ENCODE results near the gene BABAM2. TPM values are rescaled to one million over a fixed set of nuclear protein-coding genes. Genes with fewer than 3 reads are reported as not detected.
"Not testable (repeated sequence)": the region's sequence is repeated elsewhere in the genome, so short reads cannot be mapped to it uniquely, and the experiment has no call there.

Gene BABAM2
- total RNA-seq, 1 donor from 2014 or later, result 16.7 TPM

DNA sequence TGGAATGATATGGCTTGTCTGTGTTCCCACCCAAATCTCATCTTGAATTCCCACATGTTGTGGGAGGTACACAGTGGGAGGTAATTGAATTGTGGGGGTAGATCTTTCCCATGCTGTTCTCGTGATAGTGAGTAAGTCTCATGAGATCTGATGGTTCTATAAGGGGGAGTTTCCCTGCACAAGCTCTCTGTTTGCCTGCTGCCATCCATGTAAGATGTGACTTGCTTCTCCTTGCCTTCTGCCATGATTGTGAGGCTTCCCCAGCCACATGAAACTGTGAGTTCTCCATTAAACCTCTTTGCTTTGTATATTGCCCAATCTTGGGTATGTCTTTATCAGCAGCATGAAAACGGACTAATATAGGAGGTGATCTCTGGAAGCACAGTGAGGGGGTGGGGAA lies 78.4 kb downstream of the BABAM2 start:
- not testable (repeated sequence) for DNase-seq (ENCODE audit: low spot score); ATAC-seq

DNA sequence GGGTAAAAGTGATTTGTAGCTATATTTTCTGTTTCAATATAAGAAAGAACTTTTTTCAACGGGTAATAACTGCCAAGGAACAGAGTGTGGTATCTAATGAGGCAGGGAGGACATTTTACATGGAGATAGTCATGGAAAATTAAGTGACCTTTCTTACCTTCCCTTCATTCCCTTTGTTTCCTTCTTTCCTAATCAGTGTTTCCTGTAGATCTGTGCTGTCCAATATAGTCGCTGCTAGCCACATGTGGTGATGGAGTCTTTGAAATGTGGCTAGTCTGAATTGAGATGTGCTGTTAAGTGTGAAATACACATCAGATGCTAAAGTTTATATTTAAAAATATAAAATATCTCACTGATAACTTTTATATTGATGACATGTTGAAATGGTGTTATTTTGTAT lies 81.8 kb downstream of the BABAM2 start:
- DNase-seq (ENCODE audit: low spot score) (no peak), ATAC-seq (no peak)

DNA sequence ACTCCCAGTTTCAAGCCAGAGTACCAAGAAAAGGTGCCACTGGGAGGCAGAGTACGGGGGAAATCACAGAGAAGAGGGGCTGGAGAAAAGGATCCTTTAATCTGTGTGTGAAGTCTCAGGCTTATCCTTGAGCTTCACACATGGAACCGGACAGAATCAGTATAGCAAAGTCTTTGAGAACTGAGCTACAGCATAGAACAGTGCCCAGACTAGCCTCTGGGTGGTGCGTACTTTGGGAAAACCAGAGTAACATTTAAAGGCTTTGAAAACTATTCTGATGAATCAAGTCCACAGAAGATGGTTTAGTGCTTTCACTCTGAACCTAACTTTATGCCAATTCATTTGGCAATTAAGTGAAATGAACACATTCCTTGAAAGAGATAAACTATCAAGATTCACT lies 83.1 kb downstream of the BABAM2 start:
- no peak for DNase-seq (ENCODE audit: low spot score)
- ATAC-seq, result peak; percentile 18

DNA sequence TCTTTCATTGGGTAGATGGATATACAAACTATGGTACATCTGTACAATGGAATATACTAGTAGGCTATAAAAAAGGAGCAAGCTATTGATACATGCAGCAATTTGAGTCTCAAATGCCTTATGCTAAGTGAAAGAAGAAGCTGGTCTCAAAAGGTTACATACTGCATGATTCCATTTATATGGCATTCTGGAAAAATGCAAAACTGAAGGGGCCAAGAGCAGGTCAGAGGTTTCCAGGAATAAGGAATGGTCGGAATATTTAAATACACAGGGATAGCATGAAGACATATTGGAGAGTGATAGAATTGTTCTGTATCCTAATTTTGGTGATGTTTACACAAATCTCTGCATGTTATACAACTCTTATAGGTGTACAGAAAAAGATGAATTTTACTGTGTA lies 85.8 kb downstream of the BABAM2 start:
- DNase-seq (ENCODE audit: low spot score), result no peak
- ATAC-seq, result no peak

DNA sequence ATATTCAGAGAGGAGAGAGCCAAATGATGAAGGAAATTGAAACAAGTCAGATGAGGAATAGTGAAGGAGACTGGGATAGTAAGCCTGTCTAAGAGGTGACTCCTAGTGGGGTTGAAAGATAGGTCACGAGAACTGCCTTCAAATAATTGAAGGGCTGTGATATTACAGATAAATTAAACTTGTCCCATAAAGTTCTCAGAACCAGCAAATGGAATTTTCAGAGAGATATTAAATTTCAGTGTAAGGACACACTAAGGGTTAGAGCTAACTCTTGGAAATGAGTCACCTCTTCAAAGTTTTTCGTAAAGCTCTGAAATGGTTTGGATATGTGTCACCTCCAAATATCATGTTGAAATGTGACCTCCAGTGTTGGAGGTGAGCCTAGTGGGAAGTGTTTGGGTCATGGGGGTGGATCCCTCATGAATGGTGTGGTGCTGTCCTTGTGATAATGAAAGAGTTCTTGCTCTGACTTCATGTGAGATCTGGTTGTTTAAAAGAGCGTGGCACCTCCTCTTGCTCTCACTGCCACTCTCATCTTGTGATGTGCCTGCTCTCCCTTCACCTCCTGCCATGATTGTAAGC lies 87.3 kb downstream of the BABAM2 start:
- ATAC-seq, result no peak
- DNase-seq (ENCODE audit: low spot score), result no peak

DNA sequence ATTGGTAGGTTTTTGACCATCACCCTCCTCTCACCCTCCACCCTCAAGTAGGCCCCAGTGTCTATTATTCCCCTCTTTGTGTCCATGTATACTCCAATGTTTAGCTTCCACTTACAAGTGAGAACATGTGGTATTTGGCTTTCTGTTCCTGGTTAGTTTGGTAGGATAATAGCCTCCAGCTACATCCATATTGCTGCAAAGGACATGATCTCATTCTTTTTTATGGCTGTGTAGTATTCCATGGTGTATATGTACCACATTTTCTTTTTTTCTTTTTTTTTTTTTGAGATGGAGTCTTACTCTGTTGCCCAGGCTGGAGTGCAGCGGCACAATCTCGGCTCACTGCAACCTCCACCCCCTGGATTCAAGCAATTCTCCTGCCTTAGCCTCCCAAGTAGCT lies 88.2 kb downstream of the BABAM2 start:
- DNase-seq (ENCODE audit: low spot score); ATAC-seq: not testable (repeated sequence)

DNA sequence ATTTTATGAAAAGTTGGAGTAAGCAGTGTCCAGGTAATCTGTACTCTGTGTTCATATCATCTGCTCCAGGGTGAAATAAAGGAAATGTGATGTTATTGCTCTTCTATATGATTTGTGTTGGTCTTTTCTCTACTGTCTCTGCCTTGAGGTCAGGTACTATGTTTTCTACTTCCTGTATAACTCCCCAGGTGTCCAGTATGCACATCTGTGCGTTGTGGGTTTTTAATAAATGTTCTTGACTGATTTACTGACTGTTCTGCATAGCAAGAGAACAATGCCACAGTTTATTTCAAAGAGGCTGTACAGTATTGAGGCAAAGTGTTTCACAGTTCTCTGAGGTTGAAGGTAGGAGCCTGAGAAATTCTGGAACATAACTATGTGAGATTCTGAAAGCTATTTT lies 89.7 kb downstream of the BABAM2 start:
- DNase-seq (ENCODE audit: low spot score), result no peak
- no peak for ATAC-seq

DNA sequence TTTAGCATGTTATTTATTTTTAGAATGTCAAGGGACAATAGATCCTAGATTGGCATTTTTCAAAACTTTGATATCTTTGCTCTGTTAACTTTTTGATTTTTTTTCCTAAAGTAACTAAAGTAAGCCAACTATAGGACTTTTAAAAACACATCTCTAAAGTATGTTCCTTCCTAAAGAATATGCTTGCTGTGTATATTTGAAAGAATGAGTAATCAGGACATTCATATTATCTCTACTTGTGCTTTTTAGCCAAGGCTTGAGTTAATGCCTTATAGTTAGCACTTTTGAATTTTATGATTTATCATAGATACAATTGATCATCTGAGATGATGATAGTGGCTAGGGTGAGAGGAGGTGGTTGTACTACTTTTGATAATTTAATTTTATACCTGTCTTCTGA lies 93.6 kb downstream of the BABAM2 start:
- no peak for ATAC-seq
- no peak for DNase-seq (ENCODE audit: low spot score)

DNA sequence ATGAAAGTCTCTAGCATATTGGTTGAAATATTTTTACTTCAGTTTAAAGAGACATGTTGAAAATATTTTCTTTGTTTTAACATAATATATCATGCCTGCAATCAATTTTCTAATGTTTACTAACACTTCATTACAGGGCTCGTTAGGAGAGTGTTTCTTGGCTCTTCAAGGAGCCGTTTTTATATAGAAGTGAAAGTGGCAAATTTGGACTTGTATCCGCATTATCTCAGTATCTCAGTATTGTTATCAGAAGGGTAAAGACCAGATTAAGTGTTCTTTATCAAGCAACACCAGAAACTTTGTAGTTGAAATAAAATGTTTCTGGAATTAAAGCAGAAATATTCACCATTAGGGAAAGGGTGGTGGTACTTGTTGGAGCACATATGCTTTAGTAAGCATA lies 97.8 kb downstream of the BABAM2 start:
- ATAC-seq (no peak), DNase-seq (ENCODE audit: low spot score) (no peak)

DNA sequence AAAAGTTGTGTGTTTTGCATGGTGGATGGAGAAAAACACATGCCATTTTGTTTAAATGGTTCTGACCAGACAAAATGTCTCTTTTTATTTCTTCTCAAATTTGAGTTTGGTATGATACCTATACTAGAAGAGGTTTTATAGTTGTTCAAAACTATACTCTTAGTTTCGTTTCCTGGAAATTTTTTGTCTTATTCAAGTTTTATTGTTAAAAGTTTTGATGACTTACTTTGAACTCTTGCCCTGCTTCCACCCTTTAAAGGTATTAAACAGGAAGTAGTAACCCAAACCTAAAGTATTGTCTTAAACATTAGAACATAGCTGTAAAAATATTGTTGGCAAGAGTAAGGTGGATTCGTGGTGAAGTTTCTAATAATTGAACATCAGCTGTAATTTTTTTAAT lies 98.2 kb downstream of the BABAM2 start:
- ATAC-seq (no peak), DNase-seq (ENCODE audit: low spot score) (no peak)

DNA sequence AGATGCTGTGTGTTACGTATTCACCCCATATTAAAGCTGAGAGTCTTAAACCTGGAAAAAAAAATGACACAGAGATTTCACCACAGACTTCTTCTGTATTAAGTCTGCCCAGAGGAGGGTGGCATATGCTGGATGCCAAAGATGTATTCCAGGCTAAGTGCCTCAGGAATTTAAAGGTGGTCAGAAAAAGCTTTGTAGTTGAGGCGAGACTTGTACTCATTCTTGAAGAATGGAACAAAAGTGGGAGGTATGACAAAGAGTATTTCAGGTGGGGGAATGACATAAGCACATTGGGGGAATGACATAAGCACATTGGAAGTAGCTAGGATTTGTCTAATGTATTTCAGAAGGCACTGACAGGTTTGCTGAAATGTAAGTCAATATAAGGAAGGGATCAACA lies 98.6 kb downstream of the BABAM2 start:
- no peak for DNase-seq (ENCODE audit: low spot score)
- no peak for ATAC-seq

DNA sequence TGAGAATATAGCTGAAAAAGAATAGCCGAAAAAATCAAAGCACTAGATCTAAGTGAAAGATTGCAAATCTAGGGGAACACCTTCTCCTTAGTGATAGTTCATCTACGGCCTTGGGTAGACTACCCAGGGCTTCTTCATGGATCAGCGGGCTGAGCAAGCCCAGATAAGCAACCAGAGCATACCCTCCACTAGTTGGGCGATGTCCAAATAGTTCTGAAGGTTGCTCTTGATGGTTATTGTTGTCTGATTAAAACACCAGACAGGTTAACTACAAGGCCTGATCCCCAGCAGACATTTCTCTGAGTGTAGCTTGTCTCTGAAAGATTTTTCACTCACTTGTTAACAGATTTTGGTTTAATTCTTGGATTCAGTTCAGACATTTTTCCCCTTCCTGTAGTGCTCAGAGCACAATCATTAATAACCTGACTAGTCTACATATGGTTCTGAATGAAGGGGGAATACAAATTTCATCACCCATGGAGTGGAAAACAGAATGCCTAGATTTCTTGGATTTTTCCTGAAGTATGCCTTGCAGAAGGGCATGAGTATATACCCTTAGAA lies 99.6 kb downstream of the BABAM2 start:
- ATAC-seq (no peak), DNase-seq (ENCODE audit: low spot score) (no peak)

DNA sequence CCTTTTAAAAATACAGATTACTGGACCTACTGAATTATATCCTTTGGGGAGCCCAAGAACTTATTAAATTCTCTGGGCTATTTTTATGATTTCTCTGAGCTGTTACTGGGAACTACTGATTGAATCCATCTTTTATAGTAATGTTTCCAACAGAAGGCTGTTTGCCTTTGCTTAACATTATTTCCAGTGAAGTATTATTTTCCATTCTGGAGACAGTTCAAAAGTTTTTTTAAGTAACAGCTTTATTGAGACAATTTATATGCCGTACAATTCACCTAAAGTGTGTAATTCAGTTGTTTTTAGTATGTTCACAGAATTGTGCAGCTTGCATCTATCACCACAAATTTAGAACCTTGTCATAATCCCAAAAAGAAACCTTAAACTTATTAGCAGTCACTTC lies 100.6 kb downstream of the BABAM2 start:
- DNase-seq (ENCODE audit: low spot score), result no peak
- no peak for ATAC-seq

DNA sequence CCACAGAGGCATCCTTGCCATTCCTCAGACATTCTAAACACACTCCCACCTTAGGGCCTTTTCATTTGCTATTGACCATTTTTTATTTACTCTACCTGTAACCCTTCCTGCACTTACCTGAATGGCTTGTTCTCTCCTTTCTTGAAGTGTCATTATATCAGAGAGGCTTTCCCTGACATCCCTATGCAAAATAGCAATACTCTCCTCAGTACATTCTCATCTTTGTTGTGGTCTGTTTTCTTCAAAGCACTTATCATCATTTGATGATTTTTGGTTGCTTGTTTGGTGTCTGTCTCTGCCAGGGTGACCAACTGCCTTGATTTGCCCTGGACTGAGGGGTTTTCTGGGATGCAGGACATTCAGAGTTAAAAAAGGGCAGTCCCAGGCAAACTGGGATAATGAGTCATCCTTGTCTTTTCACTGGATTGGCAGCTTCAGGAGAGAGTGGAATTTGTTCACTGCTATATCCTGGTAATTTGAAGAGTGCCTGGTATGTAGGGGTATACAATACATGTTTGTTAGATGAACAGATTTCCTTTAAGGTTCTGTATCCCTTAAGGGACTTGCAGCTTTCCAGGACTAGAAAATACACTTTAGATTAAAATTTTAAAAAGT lies 102.4 kb downstream of the BABAM2 start:
- DNase-seq (ENCODE audit: low spot score) (no peak), ATAC-seq (no peak)

DNA sequence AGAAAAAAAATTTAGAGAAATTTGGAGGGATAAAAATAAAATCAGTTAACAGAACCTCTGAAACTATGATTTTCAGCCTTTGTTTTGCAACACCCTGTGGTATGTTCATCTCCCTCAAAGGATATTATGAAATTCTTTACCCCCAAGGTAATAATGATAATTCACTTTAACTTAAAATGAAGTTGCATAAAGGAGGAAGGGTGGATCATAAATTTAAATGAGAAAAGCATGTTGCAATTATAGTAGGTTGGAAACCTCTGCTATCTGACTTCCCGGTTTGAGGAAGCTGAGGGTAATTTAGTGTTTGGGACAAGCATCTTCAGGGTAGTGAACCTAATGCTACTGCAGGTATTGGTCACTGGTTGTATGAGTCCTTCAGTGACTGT lies 102.9 kb downstream of the BABAM2 start:
- ATAC-seq (no peak), DNase-seq (ENCODE audit: low spot score) (no peak)

DNA sequence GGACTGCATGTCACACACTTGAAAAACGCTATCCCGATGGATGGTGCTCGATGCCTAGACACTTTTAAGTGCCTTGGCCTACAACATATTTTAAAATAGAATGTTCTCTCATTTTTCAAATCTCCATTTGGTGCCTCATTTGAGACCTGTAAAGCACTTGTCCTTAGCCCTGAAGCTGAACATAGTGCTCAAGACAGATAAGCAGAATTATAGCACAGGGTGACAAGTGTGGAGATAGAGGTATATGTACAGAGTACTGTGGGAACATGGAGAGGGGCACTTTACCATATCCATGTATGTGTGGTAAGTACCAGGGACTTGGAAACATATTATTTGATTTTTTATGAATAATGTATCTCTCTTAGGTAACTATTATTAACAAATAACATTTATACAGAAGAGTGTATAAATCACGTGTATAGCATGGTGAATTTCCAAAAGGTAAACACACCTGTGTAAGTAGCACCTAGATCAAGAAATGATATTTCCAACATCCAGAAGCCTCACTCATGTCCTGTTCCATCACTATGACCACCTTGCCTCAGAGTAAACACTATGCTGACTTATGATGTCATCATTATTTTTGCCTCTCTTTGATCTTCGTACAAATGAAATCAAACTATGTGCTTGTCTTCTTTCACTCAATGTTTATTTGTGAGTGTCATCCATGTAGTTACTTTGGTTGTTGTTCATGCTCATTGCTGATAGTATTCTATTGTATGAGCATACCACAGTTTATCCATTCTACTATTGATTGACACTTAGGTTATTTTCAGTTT lies 103.6 kb downstream of the BABAM2 start:
- no peak for DNase-seq (ENCODE audit: low spot score)
- no peak for ATAC-seq

DNA sequence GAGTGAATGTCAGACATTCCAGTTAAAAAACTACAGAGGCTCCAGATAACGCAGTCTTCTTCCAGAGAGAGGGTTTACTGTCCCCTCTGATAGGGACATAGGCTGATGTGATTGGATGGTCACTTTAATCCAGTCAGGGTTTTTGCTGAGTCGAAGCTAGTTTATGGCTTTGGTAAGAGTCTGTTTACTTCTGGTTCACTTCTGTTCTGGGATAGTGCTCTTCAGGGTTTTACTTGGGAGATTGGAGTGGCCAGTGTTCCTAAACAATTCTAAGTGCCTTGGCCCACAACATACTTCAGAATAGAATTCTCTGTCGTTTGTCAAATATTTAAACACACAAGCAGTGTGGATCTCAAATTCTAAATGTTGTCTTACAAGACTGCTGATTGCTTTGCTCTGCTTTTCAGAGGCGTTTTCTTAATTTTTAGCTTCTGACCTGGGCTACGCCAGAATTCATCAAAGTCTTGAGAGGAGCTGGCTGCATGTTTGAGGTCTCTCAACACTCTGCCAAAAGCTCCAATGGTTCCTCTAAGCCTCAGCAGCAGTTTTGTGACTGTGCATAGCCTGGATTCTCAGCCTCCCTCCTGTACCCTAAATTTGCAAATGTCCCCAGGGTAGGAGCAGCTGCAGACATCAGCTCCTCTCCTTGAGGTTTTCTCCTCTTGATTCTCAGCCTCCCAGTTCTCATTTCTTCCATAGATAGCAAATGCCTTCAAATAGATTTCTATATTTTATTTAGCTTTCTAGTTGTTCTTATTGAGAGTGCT lies 105.8 kb downstream of the BABAM2 start:
- no peak for DNase-seq (ENCODE audit: low spot score)
- no peak for ATAC-seq

DNA sequence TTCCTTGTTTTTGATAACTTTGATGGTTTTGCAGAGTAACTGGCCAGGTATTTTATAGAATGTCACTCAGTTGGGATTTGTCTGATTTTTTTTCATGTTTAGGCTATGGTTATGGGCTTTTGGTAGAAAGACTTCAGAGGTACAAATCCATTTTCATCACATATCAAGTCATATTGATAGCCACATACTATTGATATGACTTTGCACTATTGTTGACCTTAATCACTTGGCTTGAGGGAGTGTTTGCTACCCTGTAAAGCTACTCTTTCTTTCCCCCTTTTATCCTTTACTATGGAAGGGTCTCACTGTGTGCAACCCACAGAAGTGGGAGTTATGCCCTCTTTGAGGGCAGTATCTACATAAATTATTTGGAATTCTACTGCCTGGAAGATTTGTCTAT lies 109.8 kb downstream of the BABAM2 start:
- ATAC-seq, result no peak
- no peak for DNase-seq (ENCODE audit: low spot score)

DNA sequence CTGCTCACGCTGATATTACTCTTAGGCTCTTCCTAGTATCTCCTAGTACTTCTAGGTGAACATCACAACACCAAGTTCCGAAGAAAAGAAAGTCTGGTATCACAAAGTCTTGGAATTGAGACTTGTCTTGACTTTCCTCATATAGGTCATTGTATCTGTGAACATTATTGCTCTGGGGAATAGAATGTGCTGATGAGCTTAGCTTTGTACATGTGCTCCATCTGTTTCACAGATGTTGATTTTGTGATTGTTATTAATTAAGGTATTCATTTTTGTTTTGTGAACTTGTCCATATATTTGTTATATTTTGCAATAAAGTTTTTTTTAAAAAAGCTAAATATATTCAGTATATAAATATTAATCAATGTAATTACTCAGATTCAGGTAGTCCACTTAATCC lies 111.7 kb downstream of the BABAM2 start:
- no peak for DNase-seq (ENCODE audit: low spot score)
- ATAC-seq, result no peak

DNA sequence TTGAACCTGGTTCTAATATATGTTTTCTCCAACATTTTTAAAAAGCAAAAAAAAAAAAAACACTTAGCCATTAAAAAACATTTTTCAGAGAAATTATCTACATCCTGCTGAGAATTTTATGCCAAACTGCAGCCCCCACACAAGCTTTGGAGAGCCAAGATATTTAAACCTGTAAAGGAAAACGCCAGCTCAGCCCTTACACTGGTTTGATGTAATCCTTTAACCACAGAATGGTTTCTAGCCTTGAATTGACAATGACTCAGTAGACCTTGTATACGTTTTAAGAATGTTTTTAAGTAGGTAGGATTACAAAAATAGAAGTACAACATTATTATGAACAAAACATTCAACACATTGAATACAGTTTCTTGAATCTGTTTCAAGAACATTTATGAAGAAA lies 113.6 kb downstream of the BABAM2 start:
- DNase-seq (ENCODE audit: low spot score) (no peak), ATAC-seq (no peak)

DNA sequence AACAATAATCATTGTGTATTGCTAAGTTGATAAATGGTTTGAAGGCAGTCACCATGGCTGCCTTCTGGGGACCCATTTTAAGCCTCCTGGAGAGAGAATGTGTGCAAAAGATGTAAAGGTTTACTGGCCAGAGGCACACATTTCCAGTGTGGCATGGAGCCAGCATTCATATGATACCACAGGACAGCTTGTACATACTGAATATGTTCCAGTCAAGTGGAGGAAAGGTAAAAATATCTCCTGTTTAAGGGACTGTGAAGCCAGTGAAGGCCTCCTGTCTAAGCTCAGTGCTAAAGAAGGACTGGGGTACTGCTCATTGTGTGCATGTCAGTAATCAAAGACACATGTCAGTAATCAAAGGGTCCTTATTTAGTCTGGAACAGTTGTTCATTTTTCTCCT lies 119.2 kb downstream of the BABAM2 start:
- ATAC-seq, result no peak
- no peak for DNase-seq (ENCODE audit: low spot score)
